Stimulated activated CD4-positive, alpha-beta T cell treated with anti-CD3 and anti-CD28 coated beads, Interleukin-4, amount 100 ng/mL, for 4 hours (primary cell): Measurements from ENCODE around the gene ZNF837.
"Not testable (repeated sequence)": the region's sequence is repeated elsewhere in the genome, so short reads cannot be mapped to it uniquely, and the experiment has no call there.

ENCODE experiments used
- DNase-seq, 2 experiments: peaks; one replicate each; pipeline ENCODE4 v3.0.0-alpha.2; 2020

Gene ZNF837

DNA sequence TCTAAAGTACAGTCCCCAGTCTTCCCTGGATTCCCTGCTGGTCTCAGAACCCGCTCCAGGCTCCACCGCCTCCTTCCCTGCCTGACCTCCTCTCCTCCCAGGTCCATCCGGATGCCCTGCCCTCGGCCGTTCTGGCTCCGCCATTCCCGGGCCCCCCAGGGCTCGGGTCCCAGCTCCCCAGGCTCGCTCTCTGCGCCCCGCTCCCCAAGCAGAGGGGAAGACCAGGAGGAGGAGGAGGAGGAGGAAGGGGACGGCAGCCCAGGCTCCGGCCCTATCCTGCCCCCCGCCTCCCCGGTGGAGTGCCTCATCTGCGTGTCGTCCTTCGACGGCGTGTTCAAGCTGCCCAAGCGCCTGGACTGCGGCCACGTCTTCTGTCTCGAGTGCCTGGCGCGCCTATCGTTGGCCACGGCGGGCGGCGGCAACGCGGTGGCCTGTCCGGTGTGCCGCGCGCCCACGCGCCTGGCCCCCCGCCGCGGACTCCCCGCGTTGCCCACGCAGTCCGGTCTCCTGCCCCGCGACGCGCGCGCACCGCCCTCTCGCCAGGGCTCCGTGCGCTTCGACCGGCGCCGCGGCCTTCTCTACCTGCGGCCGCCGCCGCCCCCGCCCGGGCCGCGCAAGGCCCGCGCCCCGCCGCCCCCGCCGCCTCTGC is 15.3 kb upstream of the ZNF837 start:
- peak in 1 of 2 experiments; percentile 42 for DNase-seq

DNA sequence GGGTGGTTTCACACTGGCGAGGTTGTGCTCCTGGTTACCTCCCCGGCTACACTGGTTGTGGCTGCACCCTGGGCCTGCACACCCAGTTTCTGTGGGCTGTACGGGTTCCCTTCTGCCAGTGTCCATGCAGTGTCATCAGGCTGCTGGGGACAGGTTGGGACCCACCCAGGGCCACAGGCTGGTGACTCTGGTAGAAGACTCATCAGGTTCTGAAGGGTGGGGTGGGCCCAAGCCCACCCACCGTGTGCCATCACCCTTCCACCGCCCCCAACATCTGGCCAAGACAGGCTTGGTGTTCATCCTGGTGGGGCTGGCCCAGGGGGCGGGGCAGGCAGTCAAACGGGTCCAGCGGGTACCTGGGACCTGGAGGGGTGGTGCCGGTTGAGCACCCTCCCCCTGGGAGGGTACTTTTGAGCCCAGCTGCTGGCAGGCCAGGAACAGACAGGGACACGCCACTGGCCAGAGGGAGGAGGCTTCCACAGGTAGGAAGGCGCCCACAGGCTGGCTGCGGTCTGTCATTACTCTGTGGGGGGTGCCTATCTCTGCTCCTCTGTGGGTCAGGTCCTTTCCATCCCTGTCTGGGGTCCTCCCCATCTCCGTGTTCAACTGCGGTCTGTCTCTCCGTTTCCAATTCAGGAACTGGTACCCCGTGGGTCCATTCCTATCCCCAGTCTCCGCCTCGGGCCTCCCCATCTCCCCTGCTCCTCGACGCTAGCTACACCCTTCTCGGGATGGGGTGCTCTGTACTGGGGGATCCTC is 14.6 kb upstream of the ZNF837 start, which contains the start of gene RNF225:
RNF225 (plus strand) TSS at position 437 of the 759 bp plus-strand sequence. CDS start 434 bp downstream, outside the sequence.
- peak in 1 of 2 experiments; percentile 47 for DNase-seq

- DNase-seq = no peak
These were observed 14.0 kb upstream of the ZNF837 start for GRCh38 chr19:58394821-58395219.

- DNase-seq = no peak
These were observed 12.8 kb upstream of the ZNF837 start for GRCh38 chr19:58393725-58394033.

- no peak for DNase-seq
These were observed 12.3 kb upstream of the ZNF837 start for GRCh38 chr19:58392945-58393724.

GRCh38 chr19:58388175-58388526 is 7.3 kb upstream of the ZNF837 start:
- DNase-seq = no peak

- no peak for DNase-seq
These were observed 6.7 kb upstream of the ZNF837 start for GRCh38 chr19:58387338-58388174.

DNA sequence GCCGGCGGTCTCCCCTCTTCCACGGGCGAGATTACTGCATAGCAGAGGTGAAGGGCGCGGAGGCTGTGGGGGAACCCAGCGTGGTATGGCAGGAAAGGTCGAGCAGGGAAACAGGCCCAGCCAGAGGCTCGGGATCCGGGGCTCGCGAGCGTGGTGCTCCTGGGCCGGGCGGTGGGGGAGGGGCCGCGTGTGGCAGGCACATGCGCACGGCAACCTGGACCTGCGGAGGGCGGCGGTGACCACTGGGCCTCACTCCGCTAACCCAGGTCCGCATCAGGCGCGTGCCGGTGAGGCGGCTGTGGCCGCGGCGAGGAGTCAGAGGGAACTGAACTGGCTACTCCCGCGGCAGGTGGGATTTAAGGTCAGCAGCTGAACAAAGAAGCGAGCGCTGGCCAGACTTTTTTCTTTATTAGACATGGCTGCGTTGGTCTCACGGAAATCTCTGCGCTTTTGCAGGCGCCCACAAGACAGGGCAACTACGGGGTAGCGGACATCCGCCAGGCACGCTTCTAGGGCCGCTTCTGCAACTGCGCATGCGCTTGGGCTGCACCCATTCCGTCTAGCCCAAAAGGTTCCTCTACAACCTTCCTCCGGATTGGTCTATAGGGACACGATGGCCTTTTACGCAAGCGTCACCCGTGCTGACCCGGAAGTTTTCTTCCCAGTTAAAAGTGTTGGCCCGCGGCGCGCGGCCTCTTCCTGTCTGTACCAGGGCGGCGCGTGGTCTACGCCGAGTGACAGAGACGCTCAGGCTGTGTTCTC is 5.9 kb upstream of the ZNF837 start, which contains the start of gene RPS5:
RPS5 (plus strand) TSS at position 694 of the 762 bp plus-strand sequence. CDS start 869 bp downstream, outside the sequence.
- DNase-seq = peak; percentile 91 to 97

DNA sequence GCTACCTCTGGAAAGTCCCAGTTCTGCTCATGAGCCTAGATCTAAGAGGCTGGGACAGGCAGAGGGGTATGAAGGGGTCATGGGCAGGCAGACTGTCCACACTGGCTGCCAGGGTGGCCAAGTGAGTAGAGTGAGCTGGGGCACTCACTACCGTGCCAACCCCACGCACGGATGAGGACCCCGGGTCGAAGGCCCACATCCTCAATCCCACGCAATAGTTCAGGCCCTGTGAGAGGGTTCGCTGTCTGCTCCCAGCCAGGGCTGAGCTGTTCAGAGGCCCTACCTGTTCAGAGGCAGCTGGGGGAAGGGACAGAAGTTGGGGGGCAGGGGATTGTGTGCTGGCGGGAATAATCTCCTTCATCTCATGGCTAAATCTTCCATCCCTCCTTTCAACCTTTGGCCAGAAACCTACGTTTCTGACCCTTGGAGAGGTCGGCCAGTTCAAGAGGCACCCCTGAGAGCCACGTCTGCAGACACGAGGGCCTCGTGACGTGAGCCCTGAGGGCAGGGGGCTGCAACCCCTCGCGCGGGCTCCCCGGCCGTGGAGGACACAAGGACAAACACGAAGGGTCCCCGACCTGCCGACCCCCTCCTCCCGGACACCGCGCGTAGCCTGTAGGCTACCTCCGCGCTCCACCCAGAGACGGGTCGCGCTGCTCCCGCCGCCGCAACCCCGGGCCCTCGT is 5.2 kb upstream of the ZNF837 start:
- DNase-seq = peak; percentile 29 to 37

DNA sequence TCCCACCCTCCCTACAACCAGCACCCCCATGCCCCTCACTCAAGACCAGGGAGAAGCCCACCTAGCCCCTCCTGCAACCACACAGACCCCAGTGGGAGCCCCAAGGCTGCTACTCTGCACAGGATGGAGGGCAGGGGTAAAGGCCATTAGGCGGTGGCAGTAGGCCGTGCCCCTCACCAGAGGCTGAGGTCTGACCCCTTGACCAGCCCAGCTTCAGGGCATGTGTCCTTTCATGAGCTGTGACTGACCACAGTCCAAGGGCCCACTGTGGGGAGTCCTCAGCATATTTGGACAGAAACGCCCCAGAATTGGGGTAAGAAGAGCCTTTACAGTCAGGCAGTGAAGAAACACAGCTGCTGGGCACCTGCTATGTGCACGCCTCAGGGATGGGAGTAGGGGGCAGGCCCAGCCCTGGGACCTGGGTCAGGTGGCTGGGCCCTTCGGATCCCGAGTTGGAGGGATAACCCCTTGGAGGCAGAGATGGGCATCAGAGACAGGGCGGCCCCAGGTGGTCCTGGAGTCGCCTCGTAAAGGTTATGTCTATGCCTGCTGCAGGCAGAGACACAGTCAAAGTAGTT is 4.6 kb upstream of the ZNF837 start:
- no peak for DNase-seq

DNA sequence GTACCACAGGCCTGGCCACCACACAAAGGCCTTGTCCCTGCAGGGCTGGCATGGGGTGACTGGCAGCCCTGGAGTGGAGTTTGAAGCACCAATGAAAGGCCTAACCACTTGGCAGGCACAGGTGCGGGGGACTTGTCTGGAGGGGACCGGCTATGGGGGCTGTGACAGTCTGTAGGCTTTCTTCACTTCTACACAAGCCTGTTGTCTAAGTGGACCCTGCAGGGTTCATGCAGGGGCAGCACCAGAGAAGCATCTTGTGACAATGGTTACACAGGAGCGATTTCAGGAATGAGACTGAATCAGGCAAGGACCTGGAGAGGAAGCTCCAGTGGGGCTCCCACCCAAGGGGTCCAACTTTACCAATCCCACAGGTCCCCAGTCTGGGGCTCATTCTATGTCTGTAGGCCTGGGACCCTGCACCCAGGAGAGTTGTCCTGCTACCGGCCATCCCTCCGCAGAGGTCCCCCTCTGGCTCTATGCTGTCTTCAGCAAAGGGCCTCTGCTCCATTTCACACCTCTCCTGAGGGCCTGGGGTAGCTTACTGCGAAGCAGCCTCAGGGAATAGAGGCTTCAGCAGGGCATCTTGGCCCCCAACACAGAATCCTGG is 2.3 kb upstream of the ZNF837 start:
- no peak for DNase-seq

GRCh38 chr19:58381460-58382212 is 806 bp upstream of the ZNF837 start:
- DNase-seq = no peak

- DNase-seq = no peak
These were observed 681 bp downstream of the ZNF837 start for GRCh38 chr19:58380037-58380661.

DNA sequence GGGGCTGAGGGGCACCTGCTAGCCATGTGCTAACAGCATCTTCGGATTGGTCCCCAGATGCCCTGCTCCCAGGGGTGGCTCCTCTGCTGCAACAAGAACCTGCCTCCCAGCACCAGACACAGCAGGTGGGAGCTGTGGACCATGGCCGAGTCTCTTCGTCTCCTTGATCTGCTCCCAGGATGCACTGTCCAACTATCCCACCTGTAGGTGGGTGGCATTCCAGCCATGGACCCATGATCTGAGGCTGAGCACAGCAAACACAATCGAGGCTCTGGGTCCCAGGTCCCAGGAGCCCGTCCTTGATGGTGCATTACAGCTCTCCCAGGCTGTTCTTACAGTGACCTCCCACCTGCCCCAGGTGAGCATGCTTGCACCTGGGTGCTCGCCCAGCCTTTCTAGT is 1.6 kb downstream of the ZNF837 start:
- DNase-seq = no peak

GRCh38 chr19:58376724-58377123 is 4.1 kb downstream of the ZNF837 start:
- DNase-seq = not testable (repeated sequence)

- DNase-seq = no peak
These were observed 6.6 kb downstream of the ZNF837 start for GRCh38 chr19:58374200-58374599.

GRCh38 chr19:58372311-58373133 is 8.3 kb downstream of the ZNF837 start:
- no peak for DNase-seq
